CD4-positive, alpha-beta T cell treated with Interferon gamma for 1 hour (primary cell): ENCODE measurements around the gene CELSR3.

Source experiments
- DNase-seq: peaks from one replicate; pipeline ENCODE4 v3.0.0-alpha.2; 2020

CELSR3 gene

GRCh38 chr3:48686538-48687219 lies 24.0 kb upstream of the CELSR3 start:
- no peak for DNase-seq

DNA sequence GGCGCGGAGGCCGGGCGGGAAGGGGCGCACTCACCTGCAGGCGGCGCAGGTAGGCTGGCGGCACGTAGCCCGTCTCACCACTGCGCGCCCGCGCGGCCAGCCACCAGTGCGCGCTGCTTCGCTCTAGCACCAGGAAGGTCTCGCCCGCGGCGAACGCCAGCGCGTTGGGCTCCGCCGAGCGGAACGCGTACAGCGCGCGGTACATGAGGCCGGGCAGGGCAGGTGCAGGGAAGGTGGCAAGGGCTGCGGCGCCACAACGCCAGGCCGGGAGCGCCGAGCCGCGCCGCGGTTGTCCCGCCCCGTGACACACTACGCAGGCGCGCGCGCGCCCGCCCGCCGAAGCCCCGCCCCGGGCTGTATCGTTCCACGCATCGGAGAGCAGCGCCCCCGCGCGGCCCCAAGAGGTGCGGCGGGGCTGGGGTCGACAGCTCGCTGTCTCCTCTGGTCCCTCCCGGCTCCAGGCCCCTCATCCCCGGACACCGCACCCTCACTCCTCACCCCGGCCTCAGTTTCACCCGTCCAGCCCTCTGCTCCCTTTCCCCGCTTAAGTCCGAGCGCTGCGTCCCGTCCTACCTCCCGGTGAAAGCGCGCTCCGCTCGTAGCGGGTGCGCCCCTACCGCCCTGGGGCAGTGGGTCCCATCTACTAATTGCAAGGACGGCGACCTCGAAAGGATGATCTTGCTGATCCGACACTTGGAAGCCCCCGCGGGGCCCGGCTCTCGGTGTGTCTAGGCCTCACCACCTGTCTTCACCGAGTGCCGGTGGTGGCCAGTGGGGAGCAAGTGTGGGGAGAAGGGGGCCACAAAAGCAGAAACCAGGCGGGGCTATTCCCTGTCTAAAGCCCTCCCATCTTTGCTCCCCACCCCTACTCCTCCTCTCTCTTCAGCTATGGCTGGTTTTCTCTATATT lies 23.2 kb upstream of the CELSR3 start, which contains the start of gene NCKIPSD:
Gene NCKIPSD, minus strand, starts transcription at position 313 of the 909 bp plus-strand sequence. Its CDS starts 108 bp downstream, at position 205.
- peak; percentile 86 for DNase-seq

DNA sequence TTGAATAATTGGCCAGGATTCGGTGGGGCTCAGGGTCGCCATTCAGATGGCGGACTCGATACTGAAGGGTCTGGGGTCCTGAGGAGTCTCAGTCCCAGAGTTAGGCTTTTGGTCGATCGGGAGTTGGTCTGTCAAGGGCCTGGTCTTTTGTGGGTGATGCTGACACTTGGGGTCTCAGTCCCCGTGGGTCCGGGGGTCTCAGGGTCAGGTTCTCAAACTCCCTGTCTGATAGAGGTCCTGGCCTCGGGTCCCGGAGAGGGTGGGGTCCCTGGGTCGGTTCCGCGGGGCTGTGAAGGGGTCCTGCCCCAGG lies 22.6 kb upstream of the CELSR3 start:
- no peak for DNase-seq

- DNase-seq: no peak
Observed at GRCh38 chr3:48684480-48685143, 21.9 kb upstream of the CELSR3 start.

GRCh38 chr3:48684054-48684349 lies 21.3 kb upstream of the CELSR3 start:
- DNase-seq: no peak

- no peak for DNase-seq
Observed at GRCh38 chr3:48682786-48683185, 20.1 kb upstream of the CELSR3 start.

- no peak for DNase-seq
Observed at GRCh38 chr3:48681974-48682610, 19.4 kb upstream of the CELSR3 start.

GRCh38 chr3:48681541-48681880 lies 18.8 kb upstream of the CELSR3 start:
- no peak for DNase-seq

- DNase-seq: no peak
Observed at GRCh38 chr3:48680811-48681540, 18.3 kb upstream of the CELSR3 start.

DNA sequence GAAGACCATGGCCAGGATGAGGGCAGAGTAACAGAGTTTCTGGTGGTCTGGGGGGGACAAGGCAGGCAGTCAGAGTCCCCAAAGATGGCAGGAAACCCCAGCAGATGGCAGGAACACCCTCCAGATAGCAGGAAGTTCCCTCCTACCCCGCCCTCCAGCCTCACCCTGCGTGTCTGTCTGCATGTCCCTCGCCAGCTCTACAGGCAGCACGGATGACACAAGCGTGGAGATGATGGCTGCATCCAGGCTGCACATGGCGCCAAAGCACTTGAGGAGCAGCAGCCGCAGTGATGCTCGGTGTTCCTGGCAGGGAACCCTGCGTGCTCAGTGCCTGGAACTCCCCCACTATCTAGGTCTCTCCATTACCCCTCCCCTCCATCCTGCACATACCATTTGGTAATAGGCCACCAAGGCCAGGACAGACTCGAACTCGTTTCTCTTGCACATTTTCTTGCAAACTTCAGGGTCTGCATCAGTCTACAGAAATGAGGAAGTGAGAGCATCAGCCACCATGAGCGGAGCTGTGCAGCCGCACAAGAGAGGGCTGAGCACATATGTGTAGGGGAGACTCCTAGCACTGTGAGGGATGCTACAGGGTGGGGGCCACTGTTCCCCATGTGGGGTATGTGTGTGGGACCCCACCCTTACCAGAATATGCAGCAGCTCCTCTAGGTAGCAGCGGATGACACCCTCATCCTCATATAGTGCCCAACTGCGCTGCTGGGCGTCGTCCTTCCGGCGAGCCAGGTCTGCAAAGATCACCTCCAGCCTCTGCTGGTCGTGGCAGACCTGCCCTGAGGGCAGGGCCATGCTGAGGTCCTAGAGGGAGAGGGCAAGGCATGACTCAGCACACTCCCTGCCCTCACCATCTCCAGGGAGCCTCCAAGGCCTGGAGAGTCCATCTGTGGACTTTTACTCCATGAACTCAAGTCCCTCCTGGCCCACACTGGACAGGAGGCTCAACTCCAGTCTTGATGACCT lies 17.0 kb upstream of the CELSR3 start:
- no peak for DNase-seq

DNA sequence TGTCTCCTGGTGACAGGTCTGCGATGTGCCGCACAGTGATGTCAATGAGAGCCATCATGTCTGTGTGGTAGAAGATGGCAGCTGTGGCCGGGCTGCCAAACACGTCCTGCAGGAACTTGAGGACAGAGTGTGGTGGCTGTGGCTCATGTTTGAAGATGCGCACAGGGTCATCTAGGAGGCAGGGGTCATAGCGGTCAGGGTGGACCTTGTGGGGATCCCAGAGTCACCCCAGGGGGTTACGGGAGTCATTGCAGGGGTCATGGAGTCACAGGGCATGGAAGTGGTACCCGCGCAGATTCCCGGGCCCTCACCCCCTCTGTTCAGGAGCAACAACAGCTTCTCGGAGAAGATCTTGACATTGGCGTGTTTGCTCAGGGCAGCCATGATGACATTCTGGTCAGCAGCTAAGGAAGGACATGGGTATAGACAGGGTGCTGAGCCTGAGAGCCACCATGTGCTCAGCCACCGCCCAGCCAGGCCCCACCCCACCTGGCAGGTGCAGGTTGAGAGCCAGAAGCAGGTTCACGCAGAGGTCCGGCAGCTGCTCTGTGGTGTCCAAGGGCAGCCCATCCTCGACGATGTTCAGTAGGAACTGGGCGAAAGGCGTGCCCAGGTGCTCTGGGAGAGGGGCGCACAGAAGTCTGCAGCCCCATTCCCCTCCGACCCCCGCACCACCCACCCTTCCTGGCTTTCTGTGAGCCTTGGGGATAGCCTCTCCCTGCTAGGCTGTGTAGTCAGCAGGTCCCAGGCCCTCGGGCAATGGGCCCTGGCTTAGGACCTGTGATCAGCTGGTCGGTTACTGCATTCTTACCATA lies 16.1 kb upstream of the CELSR3 start:
- DNase-seq: no peak

- DNase-seq: no peak
Observed at GRCh38 chr3:48678056-48678455, 15.4 kb upstream of the CELSR3 start.

GRCh38 chr3:48674505-48674904 lies 11.8 kb upstream of the CELSR3 start:
- DNase-seq: no peak

DNA sequence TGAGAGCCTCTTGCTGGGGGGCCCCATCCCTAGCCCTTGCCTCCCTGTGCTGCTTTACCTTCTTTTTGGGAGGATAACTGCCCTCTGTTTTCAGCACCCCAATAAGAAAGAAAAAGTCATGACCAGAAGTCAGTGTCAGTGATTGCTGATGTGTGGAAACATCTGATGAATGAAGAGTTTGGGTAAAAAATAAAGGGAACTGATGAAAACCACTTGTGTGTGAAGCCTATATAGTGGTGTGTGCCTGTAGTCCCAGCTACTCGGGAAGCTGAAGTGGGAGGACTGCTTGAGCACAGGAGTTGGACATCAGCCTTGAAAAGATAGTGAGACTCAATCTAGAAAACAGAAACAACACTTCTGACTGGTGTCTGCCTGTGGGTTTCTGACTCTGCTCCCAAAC lies 9.8 kb upstream of the CELSR3 start:
- no peak for DNase-seq

DNA sequence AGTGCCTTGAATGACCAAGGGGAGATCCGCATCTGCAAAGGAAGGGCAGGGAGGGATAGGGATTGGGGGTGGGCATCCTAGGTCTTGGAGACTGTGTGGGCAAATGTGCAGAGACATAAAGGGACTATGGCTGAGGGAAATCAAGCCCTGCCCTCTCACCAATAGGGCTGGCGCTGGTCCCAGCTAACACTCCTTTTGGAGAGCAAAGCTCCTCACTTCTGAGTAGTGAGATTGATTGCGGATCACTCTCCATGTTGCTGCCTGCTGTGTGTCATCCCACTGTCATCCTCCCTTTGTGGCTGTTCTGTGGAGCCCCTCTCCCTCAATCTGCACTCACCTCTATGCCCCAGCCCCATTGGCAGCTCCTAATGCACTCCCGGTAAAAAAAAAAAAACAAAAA lies 2.2 kb upstream of the CELSR3 start:
- no peak for DNase-seq

DNA sequence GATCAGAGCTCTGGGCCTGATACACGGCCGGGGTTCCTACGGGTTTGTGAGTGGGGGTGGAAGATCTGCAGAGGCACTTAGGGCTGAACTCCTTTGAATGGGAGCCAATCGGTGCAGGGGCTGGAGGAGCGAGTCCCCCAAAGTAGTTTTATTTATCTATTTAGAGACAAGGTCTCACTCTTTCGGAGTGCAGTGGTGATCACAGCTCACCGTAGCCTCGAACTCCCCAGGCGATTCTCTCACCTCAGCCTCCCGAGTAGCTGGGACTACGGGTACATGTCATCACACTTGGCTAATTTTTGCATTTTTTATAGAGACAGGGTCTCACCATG lies 1.6 kb upstream of the CELSR3 start:
- no peak for DNase-seq

DNA sequence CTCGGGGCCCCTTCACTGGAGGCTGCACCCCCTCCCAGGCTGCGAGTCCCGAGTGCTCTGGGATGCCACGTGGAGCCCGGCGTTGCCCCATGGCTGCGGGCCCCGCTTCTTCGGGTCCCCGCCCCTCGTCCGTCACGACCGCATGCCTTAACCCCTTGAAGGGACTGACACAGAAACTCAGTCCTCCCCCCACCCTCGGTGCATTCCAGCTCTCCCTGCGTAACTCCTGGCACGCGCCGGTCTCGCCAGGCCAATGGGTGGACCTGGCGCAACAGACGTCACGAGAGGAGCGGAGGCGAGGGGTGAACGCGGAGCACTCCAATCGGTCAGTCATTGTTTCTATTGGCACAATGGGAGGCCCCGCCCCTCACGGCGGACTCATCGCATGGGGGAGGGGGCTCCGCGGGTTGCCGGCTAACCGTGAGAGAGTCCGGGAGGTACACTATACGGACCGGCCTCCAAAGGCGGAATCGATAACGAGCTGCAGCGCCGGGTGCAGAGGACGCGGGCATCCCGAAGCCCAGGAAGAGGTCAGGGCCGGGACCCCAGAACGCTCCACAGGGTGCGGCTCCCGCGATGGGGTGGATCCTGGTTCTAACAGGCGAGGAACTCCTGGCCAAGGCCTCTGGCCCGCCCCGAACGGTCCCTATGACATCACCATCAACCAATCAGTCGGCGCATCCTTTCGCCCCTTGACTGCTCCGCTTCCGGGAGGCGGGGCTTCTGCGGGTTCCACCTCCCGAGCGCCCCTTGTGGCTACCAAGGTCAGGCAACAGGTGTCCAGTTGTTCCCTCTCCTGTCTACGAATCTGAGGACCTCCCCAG lies 1.0 kb upstream of the CELSR3 start:
- DNase-seq: peak; percentile 90

DNA sequence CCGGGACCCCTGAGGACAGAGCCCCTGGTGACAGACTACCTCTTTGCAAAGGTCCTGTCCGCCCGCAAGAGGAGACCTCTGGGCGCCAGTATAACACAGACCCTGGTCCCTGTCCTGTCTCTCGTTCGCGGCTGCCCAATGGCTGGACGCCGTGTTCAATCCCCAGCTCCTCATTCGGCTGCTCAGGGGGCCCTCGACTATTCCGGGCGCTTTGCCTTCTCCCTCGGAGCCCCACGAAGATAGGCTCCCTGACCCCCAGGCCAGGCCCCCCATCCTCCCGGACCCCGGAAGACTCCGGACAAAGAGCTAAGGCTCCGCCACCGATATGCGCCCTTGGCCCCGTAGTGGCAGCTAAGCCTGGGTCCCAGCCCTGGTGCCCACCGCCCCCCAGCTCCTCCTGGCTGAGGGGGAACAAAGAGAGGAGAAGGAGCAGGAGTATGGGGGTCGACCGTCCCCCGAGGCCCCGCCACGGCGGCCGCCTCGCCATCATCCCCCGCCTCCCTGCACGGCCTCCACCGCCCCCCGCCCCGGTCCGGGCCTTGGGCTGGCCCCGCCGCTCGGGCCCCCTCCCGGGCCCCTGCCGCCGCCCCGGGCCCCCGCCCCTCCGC lies 437 bp downstream of the CELSR3 start:
- DNase-seq: no peak

DNA sequence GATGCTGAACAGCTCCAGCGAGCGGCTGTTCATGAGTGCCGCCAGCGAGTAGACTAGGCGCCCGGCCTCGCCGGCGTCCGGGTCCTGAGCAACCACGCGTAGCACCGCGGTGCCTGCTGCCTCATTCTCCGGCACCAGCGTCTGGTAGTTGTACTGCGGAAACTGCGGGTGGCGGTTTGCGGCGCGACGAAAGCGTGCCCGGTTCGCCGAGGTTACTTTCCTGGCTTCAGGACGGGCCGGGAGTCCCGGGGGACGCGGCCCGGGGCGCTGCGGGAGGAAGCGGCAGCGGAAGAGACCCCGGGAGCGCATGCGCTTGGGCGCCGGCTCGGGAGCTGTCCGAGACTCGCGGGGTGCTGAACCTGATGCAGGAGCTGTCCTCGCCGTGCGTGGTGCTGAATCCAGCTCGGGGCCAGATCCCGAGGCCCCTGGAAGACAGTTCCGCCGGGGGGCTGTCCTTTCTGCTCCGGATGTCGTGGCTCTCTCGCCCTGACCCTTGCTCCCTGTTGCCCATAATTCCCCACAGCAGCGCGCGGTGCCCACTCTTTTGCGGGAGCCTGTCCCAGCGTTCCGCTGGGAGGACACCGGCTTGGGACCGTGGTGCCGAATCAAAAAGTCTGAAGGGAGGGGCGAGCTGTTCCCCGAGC lies 1.1 kb downstream of the CELSR3 start:
- peak; percentile 39 for DNase-seq
